K562 (cell line): ENCODE measurements around the gene ACP5. TPM values are rescaled to one million over a fixed set of nuclear protein-coding genes. Genes with fewer than 3 reads are reported as not detected.
A peak's percentile ranks its signal among the peaks of the same experiment; 100 is the strongest.

Experiments used
- BRD9 ChIP-seq: fragments of 450-650 bp; IDR thresholded peaks from 2 replicates; pipeline ENCODE4 v1.6.1; 2018; ENCODE audit warnings: low read depth; ENCODE audit not compliant: partially characterized antibody
- C11orf30 ChIP-seq: fragments of 450-650 bp; IDR thresholded peaks from 2 replicates; pipeline ENCODE4 v1.6.1; 2016; ENCODE audit warnings: low read depth, mild to moderate bottlenecking
- CC2D1A ChIP-seq: fragments of 450-650 bp; IDR thresholded peaks from 2 replicates; pipeline ENCODE4 v1.6.1; 2017; ENCODE audit warnings: mild to moderate bottlenecking
- CREBBP ChIP-seq: IDR thresholded peaks from one replicate; pipeline ENCODE4 v1.6.1; 2012; ENCODE audit warnings: low read depth, mild to moderate bottlenecking, control low read depth, inconsistent platforms, low read length
- E2F1 ChIP-seq: sonication (generic); formaldehyde crosslinking; IDR thresholded peaks from 2 replicates; pipeline ENCODE4 v1.8.1; 2023; ENCODE audit warnings: mild to moderate bottlenecking, missing genetic modification reagents, moderate library complexity
- MCM3 ChIP-seq: fragments of 450-650 bp; IDR thresholded peaks from 2 replicates; pipeline ENCODE4 v1.6.1; 2016
- MYC ChIP-seq, 2 experiments: fragments of 250-450 bp in 1 of 2; sonication (Bioruptor Pico) in 1 of 2; IDR thresholded peaks; 2 replicates each; pipeline versions ENCODE4 v1.5.1 to v1.6.1; 2012 to 2021; ENCODE audit warnings: low read depth in 2 of 2, borderline replicate concordance in 1 of 2, improper control_type of control experiment in 1 of 2, low read length in 1 of 2, mild to moderate bottlenecking in 1 of 2, moderate library complexity in 1 of 2
- PHTF2 ChIP-seq: fragments of 250-450 bp; sonication (Bioruptor Pico); IDR thresholded peaks from 2 replicates; pipeline ENCODE4 v1.5.0; 2021; ENCODE audit warnings: mild to moderate bottlenecking
- RBM39 ChIP-seq: fragments of 200-400 bp; formaldehyde crosslinking; optimal IDR thresholded peaks from 2 replicates; pipeline ENCODE3; 2018; ENCODE audit warnings: low read depth, low read length
- RFX7 ChIP-seq: fragments of 250-450 bp; sonication (Bioruptor Pico); IDR thresholded peaks from 2 replicates; pipeline ENCODE4 v1.5.1; 2021; ENCODE audit warnings: mild to moderate bottlenecking
- SIX5 ChIP-seq, 2 experiments: IDR thresholded peaks; 2 replicates each; pipeline ENCODE4 v1.6.1; 2011; ENCODE audit warnings: low read length in 2 of 2, borderline replicate concordance in 1 of 2, low read depth in 1 of 2, mild to moderate bottlenecking in 1 of 2, moderate library complexity in 1 of 2; ENCODE audit not compliant: insufficient read depth in 1 of 2
- SMARCE1 ChIP-seq: fragments of 450-650 bp; IDR thresholded peaks from 2 replicates; pipeline ENCODE4 v1.7.1; 2016; ENCODE audit warnings: mild to moderate bottlenecking
- TEAD1 ChIP-seq, 2 experiments: fragments of 450-650 bp in 1 of 2; sonication (generic) in 1 of 2; formaldehyde crosslinking; IDR thresholded peaks; 2 replicates each; pipeline versions ENCODE4 v1.4.0 to v1.8.0; 2020 to 2022; ENCODE audit warnings: mild to moderate bottlenecking in 2 of 2, missing genetic modification reagents in 1 of 2
- ZBTB26 ChIP-seq: fragments of 450-650 bp; formaldehyde crosslinking; IDR thresholded peaks from 2 replicates; pipeline ENCODE4 v1.4.0; 2022; ENCODE audit warnings: missing genetic modification characterization
- ZC3H4 ChIP-seq: sonication (generic); formaldehyde crosslinking; IDR thresholded peaks from 2 replicates; pipeline ENCODE4 v1.9.0; 2021; ENCODE audit warnings: missing genetic modification reagents, borderline replicate concordance
- ZFX ChIP-seq: sonication (generic); formaldehyde crosslinking; IDR thresholded peaks from 2 replicates; pipeline ENCODE4 v1.8.0; 2022; ENCODE audit warnings: mild to moderate bottlenecking, missing genetic modification reagents, moderate library complexity
- ZKSCAN1 ChIP-seq: fragments of 150-350 bp; IDR thresholded peaks from 2 replicates; pipeline ENCODE4 v1.6.1; 2016; ENCODE audit warnings: low read depth, low read length
- ZNF184 ChIP-seq: sonication (generic); formaldehyde crosslinking; IDR thresholded peaks from 2 replicates; pipeline ENCODE4 v1.5.0; 2020; ENCODE audit warnings: missing genetic modification reagents
- ZNF311 ChIP-seq: fragments of 250-450 bp; sonication (Bioruptor Pico); IDR thresholded peaks from 2 replicates; pipeline ENCODE4 v1.4.0; 2020; ENCODE audit warnings: mild to moderate bottlenecking, moderate library complexity
- ZNF445 ChIP-seq: fragments of 250-450 bp; sonication (Bioruptor Pico); IDR thresholded peaks from 2 replicates; pipeline ENCODE4 v1.4.0; 2020; ENCODE audit warnings: low read depth, mild to moderate bottlenecking, moderate library complexity
- ZNF592 ChIP-seq: fragments of 450-650 bp; IDR thresholded peaks from 2 replicates; pipeline ENCODE4 v1.6.1; 2017; ENCODE audit warnings: antibody characterized with exemption, mild to moderate bottlenecking
- ZNF778 ChIP-seq: fragments of 450-650 bp; formaldehyde crosslinking; IDR thresholded peaks from 2 replicates; pipeline ENCODE4 v1.4.0; 2020; ENCODE audit warnings: mild to moderate bottlenecking, moderate library complexity
- polyA plus RNA-seq, 8 experiments: library from polyadenylated mRNA; depleted of rRNA in 4 of 8; stranded (reverse) in 5 of 8; unstranded in 3 of 8; fragments of >200 nt; fragmentation: Nextera tagmentation in 2 of 8; fragmentation: Illumina TruSeq in 1 of 8; extraction: Ambion mirVana in 2 of 8; extraction: Trizol in 1 of 8; gene quantifications; 2 replicates each; pipeline versions ENCODE4 v1.2.1 to v1.2.3, GENCODE V29; 2011 to 2014; ENCODE audit warnings: inconsistent platforms in 1 of 8, missing spikeins in 1 of 8
- total RNA-seq, 7 experiments: library from RNA; depleted of rRNA in 6 of 7; stranded (reverse); fragments of >200 nt in 6 of 7; fragmentation: Illumina TruSeq in 2 of 7; extraction: Trizol in 2 of 7; gene quantifications; 2 replicates each; pipeline versions ENCODE4 v1.2.1 to v1.2.3, GENCODE V29; 2011 to 2021; ENCODE audit warnings: low replicate concordance in 1 of 7

ACP5 gene
- total and polyA plus RNA-seq, 9 of the 15 experiments (the other 6 are each of a cell fraction or from before 2014, with no cell fraction given) = 0.06 to 1.1 (median 0.31) TPM; not detected in 1

- TF ChIP-seq ZC3H4 (CRISPR knock-in tag) (no peak), TEAD1 (CRISPR knock-in tag; IDR thresholded peaks at IDR 0.05) (0 out of 4 replicates have a peak, but pooled peaks of 1 of the 2 experiments have one; percentile 37), ZNF311 (0 out of 2 replicates have a peak, but pooled peaks have one; percentile 31), MYC (IDR thresholded peaks at IDR 0.05; ENCODE audit: low read depth, low read length) (peak; percentile 81; the same call in 1 of the 2 replicates), MYC (CRISPR knock-in tag; IDR thresholded peaks at IDR 0.05; ENCODE audit: borderline replicate concordance, low read depth) (no peak), MCM3 (no peak), E2F1 (CRISPR knock-in tag) (no peak), ZNF778 (no peak), SIX5 (IDR thresholded peaks at IDR 0.05; ENCODE audit: borderline replicate concordance in 1 of 2, insufficient read depth in 1 of 2, low read depth in 1 of 2, low read length in 2 of 2) (no peak), RBM39 (no peak), CC2D1A (0 out of 2 replicates have a peak, but pooled peaks have one; percentile 20), SMARCE1 (peak; percentile 57; the same call in 1 of the 2 replicates), PHTF2 (CRISPR knock-in tag) (no peak), ZNF184 (no peak), CREBBP (no peak), RFX7 (no peak), ZNF592 (no peak), ZKSCAN1 (peak; percentile 61; the same call in 1 of the 2 replicates), BRD9 (peak; percentile 94), C11orf30 (no peak), ZNF445 (CRISPR knock-in tag) (no peak), ZFX (peak; percentile 79), ZBTB26 (CRISPR knock-in tag) (no peak)
Observed at GRCh38 chr19:11535792-11536595, 41.5 kb downstream of the ACP5 start (continued).
